Measurements from ENCODE around the gene NKX6-2. TPM values are rescaled to one million over a fixed set of nuclear protein-coding genes. Genes with fewer than 3 reads are reported as not detected.

Gene NKX6-2
- total and polyA plus RNA-seq, 2 experiments from 2014 or later, result 0.24 to 9.3 TPM

- no peak for TF ChIP-seq ZNF462 (CRISPR knock-in tag; IDR thresholded peaks at IDR 0.05)
- TF ChIP-seq STAT1 (IDR thresholded peaks at IDR 0.05; ENCODE audit: unreplicated experiment), result no peak
Measured at GRCh38 chr10:132755166-132755711, 30.7 kb downstream of the NKX6-2 start (continued).

GRCh38 chr10:132754071-132754470 is 31.9 kb downstream of the NKX6-2 start:
- Histone ChIP-seq H3K4me3 (no peak overlapping the region), H3K4me1 (ENCODE audit: insufficient read depth) (no peaks in the 10 kb centered on the region), H3K36me3 (ENCODE audit: insufficient read depth) (no peaks in the 10 kb centered on the region), H3K4me2 (no peak overlapping the region), H3K27me3 (ENCODE audit: insufficient read depth) (no peaks in the 10 kb centered on the region), H3F3A (replicated peaks; ENCODE audit: low read depth) (no peaks in the 10 kb centered on the region), H4K20me1 (replicated peaks; ENCODE audit: insufficient read depth) (no peaks in the 10 kb centered on the region), H3K9me2 (ENCODE audit: insufficient read depth) (no peaks in the 10 kb centered on the region), H3K79me2 (replicated peaks; ENCODE audit: insufficient read depth) (no peaks in the 10 kb centered on the region), H3K27ac (ENCODE audit: low read depth) (no peak overlapping the region), H2AFZ (no peak overlapping the region)
- Mint-ChIP-seq H3K4me1 (no peaks in the 10 kb centered on the region), H3K27me3 (ENCODE audit: insufficient read depth, low read depth, poor library complexity) (peaks cover 5% of the 10 kb centered on the region), H3K4me3 (no peak overlapping the region), H3K36me3 (ENCODE audit: low read depth) (peaks cover 11% of the 10 kb centered on the region), H3K27ac (no peak overlapping the region), H3K9me3 (peaks cover 9% of the 10 kb centered on the region)
- DNase-seq (ENCODE audit: low spot score) (no peak), ATAC-seq (no peak)
- no peak for TF ChIP-seq POLR2AphosphoS5 (IDR thresholded peaks at IDR 0.05; ENCODE audit: low read depth)
- no peak for TF ChIP-seq STAT1 (IDR thresholded peaks at IDR 0.05; ENCODE audit: unreplicated experiment)
- TF ChIP-seq ZNF462 (CRISPR knock-in tag; IDR thresholded peaks at IDR 0.05), result no peak
- TF ChIP-seq CREB1 (CRISPR knock-in tag; IDR thresholded peaks at IDR 0.05; ENCODE audit: low read depth), result no peak
- no peak for TF ChIP-seq ZNF114 (CRISPR knock-in tag; IDR thresholded peaks at IDR 0.05)
- no peak for TF ChIP-seq NANOG (IDR thresholded peaks at IDR 0.05; ENCODE audit: borderline replicate concordance)
- no peak for TF ChIP-seq EZH2phosphoT487 (IDR thresholded peaks at IDR 0.05; ENCODE audit: unreplicated experiment)
- TF ChIP-seq JUNB (IDR thresholded peaks at IDR 0.05; ENCODE audit: unreplicated experiment), result no peak
